Activated B cell treated with CpG ODN at 0.5 μM for 24 hours (primary cell): Measurements from ENCODE around the gene DVL2. TPM values are rescaled to one million over a fixed set of nuclear protein-coding genes. Genes with fewer than 3 reads are reported as not detected.

Source experiments
- ATAC-seq: fragments of 200-7000 bp; cut with Tn5 transposase; one replicate; pipeline ENCODE4 v1.10.0; 2021; ENCODE audit warnings: low read depth, mild to moderate bottlenecking, moderate library complexity
- CTCF ChIA-PET: fragments of 350-600 bp; sonication (Branson Sonifier 250); formaldehyde crosslinking; loops from one replicate; lab custom pipeline; 2021; ENCODE audit warnings: antibody characterized with exemption; lab: Charles Lee
- POLR2A ChIA-PET: fragments of 350-600 bp; sonication (Branson Sonifier 250); formaldehyde crosslinking; loops from one replicate; lab custom pipeline; 2021; ENCODE audit warnings: antibody characterized with exemption; lab: Charles Lee
- DNase-seq: peaks from one replicate; pipeline ENCODE4 v3.0.0; 2022
- H3K27ac Mint-ChIP-seq: one replicate; pipeline ENCODE4 v1.8.0; 2020; ENCODE audit warnings: mixed read lengths
- H3K27me3 Mint-ChIP-seq: one replicate; pipeline ENCODE4 v1.8.0; 2021; ENCODE audit warnings: mixed read lengths
- H3K36me3 Mint-ChIP-seq: one replicate; pipeline ENCODE4 v1.8.0; 2021; ENCODE audit warnings: low read depth, mixed read lengths
- H3K4me1 Mint-ChIP-seq: one replicate; pipeline ENCODE4 v1.8.0; 2021; ENCODE audit warnings: mixed read lengths
- H3K4me3 Mint-ChIP-seq: one replicate; pipeline ENCODE4 v1.8.0; 2020; ENCODE audit warnings: mild to moderate bottlenecking, mixed read lengths
- H3K9me3 Mint-ChIP-seq: one replicate; pipeline ENCODE4 v1.8.0; 2020; ENCODE audit warnings: mixed read lengths
- CTCF ChIP-seq: fragments of 200-600 bp; IDR thresholded peaks from one replicate; pipeline ENCODE4 v1.8.0; 2022; ENCODE audit warnings: antibody characterized with exemption, mild to moderate bottlenecking
- intact Hi-C: fragments of 100-400 bp; cut with micrococcal nuclease; formaldehyde crosslinking; loops from one replicate; pipeline ENCODE4 v1.15.1; 2024
- total RNA-seq: library from RNA; stranded (reverse); gene quantifications from 2 replicates; pipeline ENCODE4 v1.2.3, GENCODE V29; 2022

The DVL2 gene
- total RNA-seq, 1 donor from 2014 or later, result 64.6 TPM

GRCh38 chr17:7203391-7203790, 30.9 kb downstream of the DVL2 start:
- H3K27ac Mint-ChIP-seq, result peak overlapping the region; percentile 94
- CTCF ChIA-PET, result no interaction called here
- no peak for ATAC-seq
- H3K27me3 Mint-ChIP-seq, result no peaks in the 10 kb centered on the region
- H3K9me3 Mint-ChIP-seq, result no peaks in the 10 kb centered on the region
- POLR2A ChIA-PET, result interaction anchor here (1.7 kb wide), 1 partner anchor 16 kb away, joined by 10 read pairs; the partner anchor contains the start of genes ACADVL and DLG4
- no peak for TF ChIP-seq CTCF
- peaks cover 2% of the 10 kb centered on the region for H3K36me3 Mint-ChIP-seq
- no peak for DNase-seq
- intact Hi-C loops, result no loop called here
- no peak overlapping the region for H3K4me3 Mint-ChIP-seq
- H3K4me1 Mint-ChIP-seq, result peaks cover 30% of the 10 kb centered on the region

- Mint-ChIP-seq H3K4me3 (no peak overlapping the region), H3K27me3 (no peaks in the 10 kb centered on the region), H3K36me3 (no peaks in the 10 kb centered on the region), H3K9me3 (no peaks in the 10 kb centered on the region), H3K4me1 (no peaks in the 10 kb centered on the region), H3K27ac (no peak overlapping the region)
- ChIA-PET CTCF (no interaction called here), POLR2A (no interaction called here)
- TF ChIP-seq CTCF, result no peak
- no peak for DNase-seq
- intact Hi-C loops, result no loop called here
- no peak for ATAC-seq
These were observed 37.5 kb downstream of the DVL2 start for GRCh38 chr17:7196651-7197401.

GRCh38 chr17:7195971-7196370, 38.3 kb downstream of the DVL2 start:
- Mint-ChIP-seq H3K27me3 (no peaks in the 10 kb centered on the region), H3K9me3 (no peaks in the 10 kb centered on the region), H3K4me3 (no peak overlapping the region), H3K27ac (no peak overlapping the region), H3K36me3 (no peaks in the 10 kb centered on the region), H3K4me1 (no peaks in the 10 kb centered on the region)
- TF ChIP-seq CTCF, result no peak
- CTCF ChIA-PET, result no interaction called here
- intact Hi-C loops, result no loop called here
- no peak for DNase-seq
- POLR2A ChIA-PET, result no interaction called here
- ATAC-seq, result no peak

GRCh38 chr17:7192271-7192937, 41.9 kb downstream of the DVL2 start:
- intact Hi-C loops, result no loop called here
- Mint-ChIP-seq H3K4me3 (no peak overlapping the region), H3K4me1 (no peaks in the 10 kb centered on the region), H3K9me3 (no peaks in the 10 kb centered on the region), H3K27me3 (no peaks in the 10 kb centered on the region), H3K27ac (no peak overlapping the region), H3K36me3 (no peaks in the 10 kb centered on the region)
- POLR2A ChIA-PET, result no interaction called here
- ATAC-seq (no peak), DNase-seq (no peak)
- no peak for TF ChIP-seq CTCF
- CTCF ChIA-PET, result no interaction called here

GRCh38 chr17:7191571-7192270, 42.6 kb downstream of the DVL2 start:
- intact Hi-C loops, result no loop called here
- no peak for DNase-seq
- no peaks in the 10 kb centered on the region for H3K4me1 Mint-ChIP-seq
- H3K4me3 Mint-ChIP-seq, result no peak overlapping the region
- no peak overlapping the region for H3K27ac Mint-ChIP-seq
- CTCF ChIA-PET, result no interaction called here
- no peaks in the 10 kb centered on the region for H3K27me3 Mint-ChIP-seq
- peak; percentile 34 for ATAC-seq
- H3K36me3 Mint-ChIP-seq, result no peaks in the 10 kb centered on the region
- no peak for TF ChIP-seq CTCF
- no peaks in the 10 kb centered on the region for H3K9me3 Mint-ChIP-seq
- POLR2A ChIA-PET, result no interaction called here
